H9 (cell line): ENCODE results near the gene ATP8B4. TPM values are rescaled to one million over a fixed set of nuclear protein-coding genes. Genes with fewer than 3 reads are reported as not detected.

ENCODE experiments used
- DNase-seq: peaks from one replicate; pipeline ENCODE4 v3.0.0-alpha.2; 2017
- H2AFZ ChIP-seq: one replicate; pipeline ENCODE4 v1.6.1; 2013; ENCODE audit warnings: mild to moderate bottlenecking, low read length, control low read depth, moderate library complexity
- H2AK5ac ChIP-seq: 2 replicates; pipeline ENCODE4 v1.6.1; 2013; ENCODE audit warnings: low read length, control low read depth, mixed read lengths; ENCODE audit not compliant: insufficient read length
- H2BK120ac ChIP-seq: one replicate; pipeline ENCODE4 v1.6.1; 2013; ENCODE audit warnings: low read depth, mild to moderate bottlenecking, low read length, control low read depth, inconsistent platforms; ENCODE audit not compliant: poor library complexity, severe bottlenecking
- H2BK12ac ChIP-seq: 2 replicates; pipeline ENCODE4 v1.6.1; 2013; ENCODE audit warnings: low read length, control low read depth, mixed read lengths, low read depth; ENCODE audit not compliant: insufficient read length
- H2BK15ac ChIP-seq: 2 replicates; pipeline ENCODE4 v1.6.1; 2013; ENCODE audit warnings: low read depth, low read length, control low read depth
- H2BK20ac ChIP-seq: one replicate; pipeline ENCODE4 v1.6.1; 2013; ENCODE audit warnings: low read depth, mild to moderate bottlenecking, low read length, control low read depth, inconsistent platforms; ENCODE audit not compliant: poor library complexity, severe bottlenecking
- H2BK5ac ChIP-seq: 2 replicates; pipeline ENCODE4 v1.6.1; 2013; ENCODE audit warnings: low read length, control low read depth, mixed read lengths; ENCODE audit not compliant: insufficient read length
- H3K14ac ChIP-seq: 2 replicates; pipeline ENCODE4 v1.6.1; 2013; ENCODE audit warnings: low read length, control low read depth; ENCODE audit not compliant: insufficient read depth
- H3K18ac ChIP-seq: 2 replicates; pipeline ENCODE4 v1.6.1; 2013; ENCODE audit warnings: low read depth, mild to moderate bottlenecking, mixed read lengths, low read length, control low read depth; ENCODE audit not compliant: insufficient read length
- H3K23ac ChIP-seq: 2 replicates; pipeline ENCODE4 v1.6.1; 2013; ENCODE audit warnings: low read length, control low read depth, mixed read lengths, low read depth; ENCODE audit not compliant: insufficient read length
- H3K23me2 ChIP-seq: 2 replicates; pipeline ENCODE4 v1.6.1; 2013; ENCODE audit warnings: low read depth, mild to moderate bottlenecking, mixed read lengths, low read length, control low read depth; ENCODE audit not compliant: insufficient read length, poor library complexity, severe bottlenecking
- H3K27ac ChIP-seq: 2 replicates; pipeline ENCODE4 v1.5.1; 2013; ENCODE audit warnings: low read length, control low read depth, mixed read lengths, low read depth; ENCODE audit not compliant: insufficient read length
- H3K27me3 ChIP-seq: 2 replicates; pipeline ENCODE4 v1.6.1; 2013; ENCODE audit warnings: low read length, control low read depth, inconsistent platforms; ENCODE audit not compliant: insufficient read depth
- H3K4ac ChIP-seq: 2 replicates; pipeline ENCODE4 v1.6.1; 2013; ENCODE audit warnings: low read depth, mild to moderate bottlenecking, control low read depth, inconsistent platforms, low read length, moderate library complexity
- H3K4me1 ChIP-seq: 2 replicates; pipeline ENCODE4 v1.6.1; 2013; ENCODE audit warnings: low read length, control low read depth, inconsistent platforms; ENCODE audit not compliant: insufficient read depth
- H3K4me2 ChIP-seq: 2 replicates; pipeline ENCODE4 v1.6.1; 2013; ENCODE audit warnings: low read length, control low read depth, mixed read lengths; ENCODE audit not compliant: insufficient read length, insufficient read depth
- H3K56ac ChIP-seq: 2 replicates; pipeline ENCODE4 v1.6.1; 2013; ENCODE audit warnings: low read depth, mild to moderate bottlenecking, mixed read lengths, low read length, control low read depth; ENCODE audit not compliant: insufficient read length
- H3K79me1 ChIP-seq: 2 replicates; pipeline ENCODE4 v1.6.1; 2013; ENCODE audit warnings: low read depth, mild to moderate bottlenecking, moderate library complexity, low read length, control low read depth, inconsistent platforms; ENCODE audit not compliant: insufficient read depth, poor library complexity, severe bottlenecking
- H3K79me2 ChIP-seq: 2 replicates; pipeline ENCODE4 v1.6.1; 2013; ENCODE audit warnings: low read length, control low read depth, inconsistent platforms; ENCODE audit not compliant: insufficient read depth
- H3K9ac ChIP-seq: 2 replicates; pipeline ENCODE4 v1.6.1; 2013; ENCODE audit warnings: low read length, control low read depth, mixed read lengths; ENCODE audit not compliant: insufficient read length; ENCODE audit errors: extremely low read depth
- H3K9me3 ChIP-seq: one replicate; pipeline ENCODE4 v1.6.1; 2013; ENCODE audit warnings: low read depth, low read length, inconsistent platforms; ENCODE audit not compliant: control insufficient read depth
- H3T11ph ChIP-seq: one replicate; pipeline ENCODE4 v1.6.1; 2013; ENCODE audit warnings: mild to moderate bottlenecking, low read length, control low read depth, inconsistent platforms
- H4K20me1 ChIP-seq: one replicate; pipeline ENCODE4 v1.6.1; 2013; ENCODE audit not compliant: control insufficient read depth, insufficient read length, insufficient read depth
- H4K5ac ChIP-seq: 2 replicates; pipeline ENCODE4 v1.6.1; 2013; ENCODE audit warnings: low read depth, mild to moderate bottlenecking, mixed read lengths, low read length, control low read depth; ENCODE audit not compliant: insufficient read length
- H4K8ac ChIP-seq: replicated peaks from 2 replicates; pipeline ENCODE4 v1.6.1; 2013; ENCODE audit warnings: low read length, control low read depth, mixed read lengths, low read depth; ENCODE audit not compliant: insufficient read length
- H4K91ac ChIP-seq: 2 replicates; pipeline ENCODE4 v1.6.1; 2013; ENCODE audit warnings: low read depth, mild to moderate bottlenecking, moderate library complexity, mixed read lengths, low read length, control low read depth; ENCODE audit not compliant: insufficient read length
- H3K27ac Mint-ChIP-seq, 3 experiments: 2 replicates in 2 of 3; 3 replicates in 1 of 3; pipeline ENCODE4 v1.8.0; 2020 to 2021; ENCODE audit warnings: mixed read lengths in 3 of 3, mild to moderate bottlenecking in 1 of 3, moderate library complexity in 1 of 3
- H3K27me3 Mint-ChIP-seq: 2 replicates; pipeline ENCODE4 v1.8.0; 2021; ENCODE audit warnings: low read depth, mild to moderate bottlenecking, moderate library complexity, mixed read lengths
- H3K36me3 Mint-ChIP-seq, 3 experiments: 2 replicates in 2 of 3; 3 replicates in 1 of 3; pipeline ENCODE4 v1.8.0; 2020 to 2021; ENCODE audit warnings: low read depth in 3 of 3, mixed read lengths in 3 of 3; ENCODE audit not compliant: insufficient read depth in 1 of 3
- H3K4me1 Mint-ChIP-seq, 2 experiments: 2 replicates each; pipeline ENCODE4 v1.8.0; 2020; ENCODE audit warnings: mixed read lengths in 2 of 2
- H3K4me3 Mint-ChIP-seq, 2 experiments: 2 replicates in 1 of 2; 3 replicates in 1 of 2; pipeline ENCODE4 v1.8.0; 2020 to 2021; ENCODE audit warnings: mild to moderate bottlenecking in 2 of 2, mixed read lengths in 2 of 2, moderate library complexity in 1 of 2
- H3K9me3 Mint-ChIP-seq, 2 experiments: 2 replicates in 1 of 2; 3 replicates in 1 of 2; pipeline ENCODE4 v1.8.0; 2020; ENCODE audit warnings: mild to moderate bottlenecking in 2 of 2, mixed read lengths in 2 of 2, moderate library complexity in 1 of 2
- CTCF ChIP-seq: fragments of 200-600 bp; sonication (generic); conservative IDR thresholded peaks from 3 replicates; pipeline ENCODE4 v1.8.0; 2021; ENCODE audit warnings: antibody characterized with exemption, mild to moderate bottlenecking
- WGBS: extraction: QIAGEN DNeasy Blood & Tissue Kit; methylation state at CpG from one replicate; pipeline ENCODE4 v1.1.7; 2013; ENCODE audit warnings: missing lambda C conversion rate, low lambda C conversion rate, mixed read lengths; ENCODE audit not compliant: insufficient read length; ENCODE audit errors: extremely low coverage; 5-methylcytosine and 5-hydroxymethylcytosine counted together
- total RNA-seq: library from RNA; stranded (reverse); gene quantifications from 2 replicates; pipeline ENCODE4 v1.2.1, GENCODE V29; 2021

ATP8B4 gene
- total RNA-seq, 1 experiment from 2014 or later: 0.52 TPM

- Mint-ChIP-seq H3K4me1 (peaks cover 6% of the 10 kb centered on the region in 2 experiments), H3K27me3 (no peaks in the 10 kb centered on the region), H3K36me3 (no peaks in the 10 kb centered on the region), H3K4me3 (no peak overlapping the region), H3K9me3 (no peaks in the 10 kb centered on the region), H3K27ac (no peak overlapping the region; a peak in 3 of 7 replicates)
- DNase-seq: no peak
- Histone ChIP-seq H4K5ac (no peak overlapping the region), H3K27me3 (no peaks in the 10 kb centered on the region), H3K23me2 (no peaks in the 10 kb centered on the region), H3K27ac (no peak overlapping the region), H2BK12ac (no peak overlapping the region), H2BK5ac (no peak overlapping the region), H3K56ac (no peak overlapping the region), H2BK120ac (no peak overlapping the region), H3K4ac (no peak overlapping the region), H3K9ac (no peak overlapping the region), H3K4me2 (no peak overlapping the region), H3K9me3 (no peaks in the 10 kb centered on the region), H4K91ac (no peak overlapping the region), H3K23ac (no peak overlapping the region), H3K14ac (no peak overlapping the region), H2BK20ac (no peak overlapping the region), H3K79me1 (no peaks in the 10 kb centered on the region), H2AK5ac (no peak overlapping the region), H3T11ph (no peak overlapping the region), H2AFZ (no peak overlapping the region), H3K79me2 (no peaks in the 10 kb centered on the region), H4K8ac (no peak overlapping the region), H3K4me1 (no peaks in the 10 kb centered on the region), H4K20me1 (no peaks in the 10 kb centered on the region), H2BK15ac (no peak overlapping the region), H3K18ac (no peak overlapping the region)
- no CpG with 5 or more reads among the region's 7 CpGs for WGBS
- no peak for TF ChIP-seq CTCF
These were observed 11.2 kb downstream of the ATP8B4 start for GRCh38 chr15:50107591-50108408.
